ENCODE measurements around the gene LRFN2.

DNA sequence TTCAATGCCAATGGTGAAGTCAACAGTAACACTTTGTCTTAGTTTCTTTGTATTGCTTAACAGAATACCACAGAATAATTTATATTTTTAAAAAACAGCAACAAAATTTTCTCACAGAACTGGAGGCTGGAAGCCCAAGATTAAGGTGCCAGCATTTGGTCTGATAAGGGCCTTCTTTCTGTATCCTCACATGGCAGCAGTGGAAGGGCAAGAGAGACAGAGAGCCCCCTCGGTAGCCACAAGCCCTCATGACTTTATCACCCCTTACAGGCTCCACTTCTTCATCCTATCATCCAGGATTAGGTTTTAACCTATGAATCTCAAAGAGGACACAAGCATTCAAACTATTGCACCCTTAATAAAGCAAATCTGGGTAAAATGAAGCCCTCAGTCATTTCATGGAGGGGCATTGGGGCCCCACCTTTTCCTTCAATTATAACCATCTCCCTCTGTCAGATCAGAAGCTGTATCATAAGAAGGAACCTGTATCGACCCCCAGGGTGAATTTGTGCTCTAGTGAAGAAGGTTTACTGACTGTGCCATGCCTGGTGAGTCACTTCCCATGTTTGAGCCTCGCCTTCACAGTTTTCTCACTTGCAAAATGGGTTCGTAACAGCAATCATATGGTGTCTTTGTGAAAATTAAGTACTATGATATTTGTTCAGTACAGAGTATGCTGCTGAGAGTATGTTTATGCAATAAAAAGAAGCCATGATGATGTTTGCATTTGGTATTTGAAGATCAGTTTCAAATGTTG, 178.2 kb downstream of the LRFN2 start:
- TF ChIP-seq CTCF (IDR thresholded peaks at IDR 0.05) = no peak
- no peak for TF ChIP-seq POLR2A (IDR thresholded peaks at IDR 0.05)
